ENCODE results near the gene IL2RA.
"Not testable (repeated sequence)": the region's sequence is repeated elsewhere in the genome, so short reads cannot be mapped to it uniquely, and the experiment has no call there.

IL2RA gene

GRCh38 chr10:6062101-6062771, at the start of gene IL2RA:
Gene IL2RA, minus strand, starts transcription at chr10:6062367. Its CDS starts 216 bp downstream, at chr10:6062151.
- no peak for FAIRE-seq

DNA sequence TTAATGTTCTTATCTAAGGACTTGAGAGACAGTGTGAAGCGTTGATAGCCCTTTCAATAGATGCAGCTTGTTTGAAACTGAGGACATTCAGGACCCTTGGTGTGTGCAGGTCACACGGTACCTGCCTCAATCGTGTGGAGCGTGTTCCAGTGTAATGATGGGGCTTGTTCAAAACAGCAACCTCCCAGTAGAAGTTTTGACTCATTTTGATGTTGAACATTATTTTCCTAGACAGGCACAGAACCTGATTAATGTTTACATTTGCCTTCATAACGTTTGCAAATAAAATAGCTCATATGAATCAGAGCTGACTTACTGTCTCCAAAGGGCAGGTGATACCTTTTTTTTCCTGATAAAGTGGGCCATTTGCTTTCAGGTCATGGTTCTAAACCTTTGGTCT, 48.0 kb upstream of the IL2RA start:
- no peak for FAIRE-seq

- no peak for FAIRE-seq
Measured at GRCh38 chr10:6109444-6109775, 47.2 kb upstream of the IL2RA start.

DNA sequence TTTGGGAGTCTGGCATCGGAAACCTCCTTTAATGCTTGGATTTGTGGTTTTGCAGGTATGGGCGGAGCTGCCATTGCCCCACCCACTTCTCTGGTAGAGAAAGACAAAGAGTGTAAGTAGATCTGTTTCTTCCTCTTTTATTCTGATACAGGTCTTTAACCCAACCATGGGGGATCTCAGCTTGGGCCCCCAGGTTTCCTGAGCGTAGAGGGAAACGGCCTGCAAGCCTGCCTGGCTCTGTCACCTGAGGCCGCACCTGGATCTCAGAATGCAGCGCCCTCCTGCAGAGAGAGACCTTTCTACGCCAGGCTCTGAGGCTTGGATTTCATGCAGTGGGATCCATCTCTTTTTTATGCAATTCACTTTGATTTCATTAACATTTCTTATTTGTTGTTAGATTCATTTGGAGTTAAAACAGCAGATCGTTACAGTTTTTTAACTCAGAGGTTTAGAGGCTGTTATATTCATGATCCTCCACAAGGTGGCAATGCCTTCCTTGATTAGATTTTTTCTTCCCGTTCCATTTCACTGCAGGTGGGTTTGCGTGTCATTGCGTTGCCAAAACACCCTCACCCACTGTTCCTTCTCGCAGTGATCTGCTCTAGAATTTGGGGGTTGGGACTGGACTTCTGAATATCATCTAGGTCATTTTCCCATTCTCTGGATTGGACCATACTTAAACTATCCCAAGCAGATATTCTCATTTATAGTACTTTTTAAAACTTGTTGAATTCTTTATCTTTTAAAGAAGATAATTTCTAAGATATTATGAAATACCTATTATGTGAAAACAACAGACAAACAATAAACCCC, 46.7 kb upstream of the IL2RA start:
- FAIRE-seq = no peak

GRCh38 chr10:6108072-6108471, 45.9 kb upstream of the IL2RA start:
- FAIRE-seq = no peak

- not testable (repeated sequence) for FAIRE-seq
Measured at GRCh38 chr10:6107616-6108015, 45.4 kb upstream of the IL2RA start.

DNA sequence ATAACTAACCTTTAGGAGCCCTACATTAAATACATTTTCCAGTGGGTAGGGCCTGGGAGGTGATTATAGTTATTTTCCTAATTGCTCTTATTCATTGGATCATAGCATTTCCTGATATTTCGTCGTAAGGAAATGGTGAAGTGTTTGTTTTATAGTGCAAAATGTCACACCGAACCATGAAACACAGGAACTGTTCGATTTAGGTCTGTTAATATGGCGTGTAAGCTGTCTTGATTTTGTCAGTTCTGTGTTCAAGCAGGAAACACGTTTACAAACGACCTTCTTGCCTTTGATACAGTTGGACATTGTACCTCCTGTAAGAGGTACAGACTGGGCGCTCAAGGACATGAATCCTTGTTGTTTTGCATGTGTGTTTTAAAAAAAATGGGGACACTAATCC, 41.4 kb upstream of the IL2RA start:
- no peak for FAIRE-seq

DNA sequence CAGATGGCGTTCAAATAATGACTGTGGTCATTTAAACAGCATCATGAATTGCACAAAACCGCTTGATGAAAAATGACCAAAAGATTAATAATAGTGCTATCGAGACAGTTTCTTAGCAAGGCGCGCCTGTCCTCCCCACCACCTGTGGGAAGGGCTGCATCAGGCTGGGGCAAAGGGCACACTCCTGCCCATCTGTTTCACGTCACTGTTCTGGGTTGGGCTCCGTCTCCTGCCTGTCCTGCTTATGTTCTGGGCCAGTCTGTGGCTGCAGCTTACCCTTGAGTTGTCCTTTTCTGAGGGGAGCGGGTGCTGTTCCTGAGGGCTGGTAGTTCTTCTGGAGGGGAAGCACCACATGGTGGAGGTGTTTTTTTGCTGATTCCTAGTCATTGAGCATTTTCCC, 40.0 kb upstream of the IL2RA start:
- FAIRE-seq = no peak

GRCh38 chr10:6101181-6101580, 39.0 kb upstream of the IL2RA start:
- no peak for FAIRE-seq

- FAIRE-seq = no peak
Measured at GRCh38 chr10:6100370-6100769, 38.2 kb upstream of the IL2RA start.

DNA sequence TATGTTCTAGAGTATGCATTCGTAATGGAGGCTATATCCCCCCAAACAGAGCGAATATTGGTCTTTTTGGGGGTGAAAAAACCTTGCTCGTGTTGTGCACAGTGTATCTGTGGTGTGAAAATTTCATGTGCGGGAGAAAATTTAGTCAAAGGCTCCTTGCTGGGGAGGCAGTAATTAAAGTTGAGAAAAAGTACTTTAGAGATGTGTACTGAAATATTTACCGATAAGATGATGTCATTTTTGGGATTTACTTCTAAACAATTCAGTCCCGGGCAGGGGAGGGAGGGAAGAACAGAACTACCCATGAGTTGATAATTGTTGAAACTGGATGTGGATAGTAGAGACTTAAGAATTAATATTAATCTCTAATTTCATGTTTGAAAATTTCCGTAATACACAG, 36.0 kb upstream of the IL2RA start:
- FAIRE-seq = no peak

GRCh38 chr10:6097063-6097462, 34.9 kb upstream of the IL2RA start:
- no peak for FAIRE-seq

DNA sequence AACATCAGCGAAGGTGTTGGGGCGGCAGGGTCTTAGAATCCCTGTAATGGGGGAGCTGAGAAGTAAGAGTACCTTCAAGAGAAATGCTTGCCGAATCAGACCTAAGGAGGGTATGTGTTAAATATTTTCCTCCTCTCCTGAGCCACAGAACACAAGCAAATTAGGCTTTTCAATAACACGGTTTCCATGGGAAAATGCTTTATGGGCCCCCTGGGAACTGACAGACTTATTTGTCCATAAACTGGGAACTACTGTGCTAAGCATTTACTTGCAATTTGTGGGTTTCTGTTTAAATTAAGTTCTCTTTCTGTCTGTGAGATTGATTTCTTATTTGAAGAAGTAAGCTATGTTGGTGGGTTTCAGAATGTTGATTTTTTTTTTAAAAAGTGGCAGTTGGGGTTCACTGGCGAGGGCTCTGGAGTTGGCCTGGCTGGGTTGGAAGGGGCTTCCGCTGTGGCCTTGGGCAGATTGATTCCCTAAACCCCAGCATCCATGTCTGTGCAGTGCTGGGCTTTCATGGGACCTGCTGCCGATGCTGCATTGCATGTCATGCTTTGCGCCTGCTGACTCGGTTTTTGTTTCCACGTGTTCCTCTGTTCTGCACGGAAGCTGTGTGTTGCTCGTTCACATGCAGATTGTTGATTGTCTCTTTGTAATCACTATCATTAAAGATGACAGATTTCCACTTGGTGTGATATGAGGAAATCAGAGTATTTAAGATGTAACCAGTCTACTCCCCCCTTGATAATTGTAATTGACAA, 33.8 kb upstream of the IL2RA start:
- FAIRE-seq = no peak

DNA sequence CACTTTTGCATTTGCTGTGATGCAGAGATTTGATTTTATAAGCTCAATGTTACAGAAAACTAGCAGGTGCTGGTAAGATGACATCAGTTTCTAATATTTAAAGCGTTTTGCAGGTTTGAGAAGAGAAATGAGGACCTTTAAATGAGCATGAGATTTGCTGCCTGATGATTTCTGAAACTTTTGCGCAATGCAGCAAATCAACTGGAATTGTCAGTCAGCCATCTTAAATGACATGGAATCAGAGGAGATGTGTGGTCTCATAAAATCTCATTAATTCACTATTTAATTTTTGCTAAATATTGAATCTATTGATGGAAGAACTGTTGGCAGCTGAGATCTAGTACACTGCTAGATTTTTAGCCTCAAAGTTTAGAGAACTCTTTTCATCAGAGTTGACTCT, 30.6 kb upstream of the IL2RA start:
- FAIRE-seq = no peak

- no peak for FAIRE-seq
Measured at GRCh38 chr10:6091630-6092029, 29.5 kb upstream of the IL2RA start.

GRCh38 chr10:6089334-6090219, 27.4 kb upstream of the IL2RA start:
- FAIRE-seq = no peak

- no peak for FAIRE-seq
Measured at GRCh38 chr10:6088721-6089333, 26.7 kb upstream of the IL2RA start, which contains the start of gene RBM17. Gene RBM17, plus strand, starts transcription at chr10:6089034. Its CDS starts 8,032 bp downstream, at chr10:6097066.

DNA sequence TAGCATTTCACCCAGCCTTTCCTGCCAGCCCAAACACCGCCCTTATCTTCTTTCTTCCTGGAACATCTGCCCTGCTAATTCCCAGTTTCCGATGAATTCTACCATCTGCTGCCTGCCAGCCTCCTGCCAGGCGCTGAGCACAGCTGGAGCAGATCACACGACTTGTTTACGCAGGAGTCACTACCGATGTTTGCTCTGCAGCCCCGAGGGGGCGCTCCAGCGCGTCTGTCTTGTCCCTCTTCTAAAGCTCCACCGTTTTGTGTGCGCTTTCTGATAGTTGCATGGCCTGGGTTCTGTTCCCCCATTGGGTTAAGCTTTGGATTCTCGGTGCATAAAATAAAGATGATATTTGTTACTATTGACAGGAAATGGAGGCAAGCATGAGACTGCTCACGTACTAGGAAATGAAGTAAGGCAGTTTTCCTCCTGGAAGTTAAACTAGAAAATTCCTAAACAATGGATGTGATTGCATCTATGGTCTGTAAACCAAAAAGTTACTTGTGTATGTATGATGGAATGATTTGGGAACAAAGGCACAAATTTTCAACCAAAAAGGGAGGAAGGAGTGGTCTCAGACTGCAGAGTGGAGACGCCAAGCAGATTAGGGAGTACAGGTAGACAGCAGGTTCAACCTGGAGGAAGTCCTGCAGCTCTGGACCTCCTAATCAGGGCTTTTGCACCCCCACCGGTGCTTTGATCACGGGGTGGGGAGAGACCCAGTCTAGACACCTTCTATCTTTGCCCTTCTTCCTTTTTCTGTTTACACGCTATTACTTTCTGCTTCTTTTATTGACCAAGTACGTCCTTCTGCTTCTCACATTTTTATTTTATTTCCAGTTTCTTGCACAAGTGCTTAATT, 24.4 kb upstream of the IL2RA start:
- FAIRE-seq = no peak

DNA sequence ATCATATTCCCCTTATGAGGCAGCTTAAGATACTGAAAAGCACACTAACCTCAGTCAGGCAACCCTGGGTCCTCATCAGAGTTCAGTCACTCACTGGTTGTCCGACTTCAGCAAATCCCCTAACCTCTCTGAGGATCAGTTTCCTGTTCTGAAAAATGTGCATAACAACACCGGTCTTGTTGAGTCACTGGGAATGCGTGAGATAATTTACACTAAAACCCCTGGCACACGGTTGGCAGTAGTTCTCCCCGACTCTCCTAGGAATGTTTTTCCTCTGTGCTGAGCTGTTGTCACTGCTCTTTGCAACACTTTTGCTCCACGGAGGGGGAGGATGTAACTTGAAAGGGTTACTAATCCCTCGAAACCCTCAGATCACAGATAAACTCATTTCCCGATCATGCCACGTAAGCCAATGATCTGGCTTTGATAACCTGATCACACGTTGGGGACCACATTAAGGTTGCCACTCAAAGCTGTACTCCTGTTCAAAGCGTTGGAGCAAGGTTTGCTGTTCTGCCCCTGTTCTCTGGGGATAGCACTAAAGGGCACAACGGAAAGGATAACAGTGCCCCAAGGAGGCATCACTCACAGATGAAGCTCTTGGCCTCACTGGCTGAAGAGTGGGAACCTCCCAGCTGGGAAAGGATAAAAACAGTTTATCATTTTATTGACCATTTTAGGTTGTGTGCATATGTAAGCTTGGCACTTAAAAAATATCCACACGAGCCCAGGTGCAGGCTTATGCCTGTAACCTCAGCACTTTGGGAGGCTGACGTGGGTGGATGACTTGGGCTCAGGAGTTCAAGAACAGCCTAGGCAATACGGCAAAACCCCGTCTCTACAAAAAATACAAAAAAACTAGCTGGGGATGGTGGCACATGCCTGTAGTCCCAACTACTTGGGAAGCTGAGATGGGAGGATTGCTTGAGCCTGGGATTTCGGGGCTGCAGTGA, 21.6 kb upstream of the IL2RA start:
- FAIRE-seq = no peak
